ENCODE data around the gene SERPIND1.

DNA sequence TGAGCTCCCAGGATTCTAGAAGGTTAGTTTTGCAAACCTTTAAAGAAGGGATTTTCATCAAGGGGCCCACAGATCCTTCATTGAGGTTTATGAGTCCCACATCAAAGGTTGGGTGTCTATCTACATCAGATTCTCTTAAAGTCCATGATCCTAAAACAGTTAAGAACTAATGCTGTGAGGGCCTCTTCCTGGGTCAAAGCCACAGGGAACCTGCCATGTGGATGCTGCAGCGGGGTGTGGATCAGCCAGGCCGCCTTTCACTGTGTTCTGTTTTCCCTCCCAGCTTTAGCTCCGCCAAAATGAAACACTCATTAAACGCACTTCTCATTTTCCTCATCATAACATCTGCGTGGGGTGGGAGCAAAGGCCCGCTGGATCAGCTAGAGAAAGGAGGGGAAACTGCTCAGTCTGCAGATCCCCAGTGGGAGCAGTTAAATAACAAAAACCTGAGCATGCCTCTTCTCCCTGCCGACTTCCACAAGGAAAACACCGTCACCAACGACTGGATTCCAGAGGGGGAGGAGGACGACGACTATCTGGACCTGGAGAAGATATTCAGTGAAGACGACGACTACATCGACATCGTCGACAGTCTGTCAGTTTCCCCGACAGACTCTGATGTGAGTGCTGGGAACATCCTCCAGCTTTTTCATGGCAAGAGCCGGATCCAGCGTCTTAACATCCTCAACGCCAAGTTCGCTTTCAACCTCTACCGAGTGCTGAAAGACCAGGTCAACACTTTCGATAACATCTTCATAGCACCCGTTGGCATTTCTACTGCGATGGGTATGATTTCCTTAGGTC is 5.3 kb downstream of the SERPIND1 start:
- no peak for TF ChIP-seq POLR2AphosphoS5 (IDR thresholded peaks at IDR 0.05)
- no peak for TF ChIP-seq POLR2A (IDR thresholded peaks at IDR 0.05)

Data from breast epithelium (tissue), 3 donors.